Progenitor cell of endocrine pancreas (in vitro differentiated cells): ENCODE results near the gene CIC. TPM values are rescaled to one million over a fixed set of nuclear protein-coding genes. Genes with fewer than 3 reads are reported as not detected.

Source experiments
- DNase-seq: peaks from one replicate; pipeline ENCODE4 v3.0.0; 2021; ENCODE audit warnings: low spot score; ENCODE audit not compliant: unreplicated experiment
- H3K27ac Mint-ChIP-seq: 2 replicates; pipeline ENCODE4 v1.8.0; 2021; ENCODE audit warnings: mild to moderate bottlenecking, moderate library complexity, mixed read lengths
- H3K27me3 Mint-ChIP-seq: 2 replicates; pipeline ENCODE4 v1.8.0; 2021; ENCODE audit warnings: mixed read lengths
- H3K36me3 Mint-ChIP-seq: 2 replicates; pipeline ENCODE4 v1.8.0; 2022; ENCODE audit warnings: mixed read lengths; ENCODE audit not compliant: insufficient read depth
- H3K4me1 Mint-ChIP-seq: 2 replicates; pipeline ENCODE4 v1.8.0; 2021; ENCODE audit warnings: low read depth, mixed read lengths
- H3K4me3 Mint-ChIP-seq: 2 replicates; pipeline ENCODE4 v1.8.0; 2021; ENCODE audit warnings: low read depth, mild to moderate bottlenecking, moderate library complexity, mixed read lengths
- H3K9me3 Mint-ChIP-seq: 2 replicates; pipeline ENCODE4 v1.8.0; 2021; ENCODE audit warnings: low read depth, mixed read lengths
- total RNA-seq: library from RNA; stranded (reverse); gene quantifications from 2 replicates; pipeline ENCODE4 v1.2.1, GENCODE V29; 2021
- TF ChIP-seq, protein P1 (sequence below): fragments of 200-600 bp; sonication (generic); IDR thresholded peaks from one replicate; pipeline ENCODE4 v1.5.0; 2021; ENCODE audit warnings: antibody characterized with exemption, mild to moderate bottlenecking; ENCODE audit not compliant: unreplicated experiment

The CIC gene
- total RNA-seq, 1 donor from 2014 or later: 86.0 TPM

DNA sequence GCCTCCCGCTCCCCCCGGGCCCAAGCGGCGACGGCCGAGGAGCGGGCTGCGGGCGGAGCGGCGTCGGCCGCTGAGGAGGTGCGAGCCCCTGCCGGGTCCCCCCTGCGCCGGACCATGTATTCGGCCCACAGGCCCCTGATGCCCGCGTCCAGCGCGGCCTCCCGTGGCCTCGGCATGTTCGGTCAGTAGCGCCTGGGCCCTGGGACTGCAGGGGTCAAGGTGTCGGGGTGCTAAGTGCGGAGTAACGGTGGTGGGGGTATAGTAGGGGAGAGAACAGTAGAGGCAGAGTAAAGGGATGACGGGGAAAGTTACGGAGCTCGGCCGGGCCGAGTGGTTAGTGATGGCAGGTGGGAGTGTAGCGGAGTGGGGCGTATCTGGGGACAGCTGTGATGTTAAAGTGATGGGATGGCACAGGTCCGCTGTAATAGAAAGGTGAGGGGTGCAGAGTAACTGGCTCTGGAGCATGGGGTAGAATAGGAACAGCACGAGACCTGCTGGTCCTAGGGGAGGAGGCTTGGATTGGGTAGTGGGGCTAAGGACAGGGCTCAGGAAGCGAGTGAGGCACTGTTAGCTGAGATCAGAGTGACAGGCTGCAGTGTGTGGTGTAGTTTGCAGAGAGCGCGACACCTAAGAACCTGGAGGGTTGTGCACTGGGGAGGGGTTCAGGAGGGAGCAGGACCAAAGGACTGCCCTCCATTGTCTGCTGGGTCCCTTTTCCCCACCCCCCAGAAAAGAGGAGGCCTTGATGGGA lies 15.7 kb downstream of the CIC start:
- peak overlapping the region; percentile 95 for H3K4me3 Mint-ChIP-seq
- TF ChIP-seq, protein P1, sequence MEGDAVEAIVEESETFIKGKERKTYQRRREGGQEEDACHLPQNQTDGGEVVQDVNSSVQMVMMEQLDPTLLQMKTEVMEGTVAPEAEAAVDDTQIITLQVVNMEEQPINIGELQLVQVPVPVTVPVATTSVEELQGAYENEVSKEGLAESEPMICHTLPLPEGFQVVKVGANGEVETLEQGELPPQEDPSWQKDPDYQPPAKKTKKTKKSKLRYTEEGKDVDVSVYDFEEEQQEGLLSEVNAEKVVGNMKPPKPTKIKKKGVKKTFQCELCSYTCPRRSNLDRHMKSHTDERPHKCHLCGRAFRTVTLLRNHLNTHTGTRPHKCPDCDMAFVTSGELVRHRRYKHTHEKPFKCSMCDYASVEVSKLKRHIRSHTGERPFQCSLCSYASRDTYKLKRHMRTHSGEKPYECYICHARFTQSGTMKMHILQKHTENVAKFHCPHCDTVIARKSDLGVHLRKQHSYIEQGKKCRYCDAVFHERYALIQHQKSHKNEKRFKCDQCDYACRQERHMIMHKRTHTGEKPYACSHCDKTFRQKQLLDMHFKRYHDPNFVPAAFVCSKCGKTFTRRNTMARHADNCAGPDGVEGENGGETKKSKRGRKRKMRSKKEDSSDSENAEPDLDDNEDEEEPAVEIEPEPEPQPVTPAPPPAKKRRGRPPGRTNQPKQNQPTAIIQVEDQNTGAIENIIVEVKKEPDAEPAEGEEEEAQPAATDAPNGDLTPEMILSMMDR: no peak
- H3K27ac Mint-ChIP-seq: peak overlapping the region; percentile 94
- H3K9me3 Mint-ChIP-seq: no peaks in the 10 kb centered on the region
- H3K27me3 Mint-ChIP-seq: no peaks in the 10 kb centered on the region
- peaks cover 27% of the 10 kb centered on the region for H3K4me1 Mint-ChIP-seq
- no peak for DNase-seq
- peaks cover 1% of the 10 kb centered on the region for H3K36me3 Mint-ChIP-seq

DNA sequence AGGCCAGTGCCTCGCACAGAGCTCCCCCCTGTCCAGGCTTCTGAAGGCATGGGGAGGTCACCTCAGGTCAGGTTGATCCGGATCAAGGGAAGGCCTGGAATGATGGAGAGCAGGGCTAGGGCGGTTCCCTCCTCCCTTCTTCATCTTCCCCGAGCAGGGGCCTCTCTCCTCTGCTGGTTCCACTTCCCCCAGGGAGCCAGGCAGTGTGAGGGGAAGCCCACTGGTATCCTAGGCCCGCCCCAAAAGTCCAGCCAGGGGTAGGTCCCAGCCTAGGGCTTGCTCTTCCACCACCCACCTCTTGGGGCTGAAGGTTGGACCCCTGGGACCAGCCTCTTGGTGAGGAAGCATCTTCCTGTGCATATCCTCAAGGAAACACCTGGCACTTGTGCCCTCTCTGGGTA lies 16.5 kb downstream of the CIC start:
- no peak overlapping the region for H3K27ac Mint-ChIP-seq
- peaks cover 1% of the 10 kb centered on the region for H3K36me3 Mint-ChIP-seq
- H3K4me1 Mint-ChIP-seq: peaks cover 27% of the 10 kb centered on the region
- TF ChIP-seq, protein P1: no peak
- no peak for DNase-seq
- no peaks in the 10 kb centered on the region for H3K9me3 Mint-ChIP-seq
- no peaks in the 10 kb centered on the region for H3K27me3 Mint-ChIP-seq
- peak overlapping the region; percentile 95 for H3K4me3 Mint-ChIP-seq

DNA sequence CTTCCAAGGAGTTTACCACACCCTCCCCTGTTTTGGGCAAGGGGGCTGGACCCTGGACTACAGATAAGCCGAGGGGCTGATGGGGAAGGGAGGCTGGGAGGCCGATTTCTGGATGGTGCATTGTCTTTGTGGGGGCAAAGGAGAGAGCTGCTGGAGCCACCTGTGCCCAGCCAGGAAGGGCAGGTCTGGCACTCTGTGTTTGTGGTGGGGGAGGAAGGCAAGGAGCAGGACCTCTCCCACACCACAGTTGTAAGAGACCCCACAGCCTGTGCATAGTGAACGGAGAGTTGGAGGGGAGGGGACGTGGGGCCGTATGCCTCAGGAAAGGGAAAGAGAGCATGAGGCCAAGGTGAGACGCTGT lies 16.9 kb downstream of the CIC start:
- H3K36me3 Mint-ChIP-seq: peaks cover 1% of the 10 kb centered on the region
- peaks cover 27% of the 10 kb centered on the region for H3K4me1 Mint-ChIP-seq
- peak overlapping the region; percentile 95 for H3K4me3 Mint-ChIP-seq
- TF ChIP-seq, protein P1: no peak
- H3K9me3 Mint-ChIP-seq: no peaks in the 10 kb centered on the region
- H3K27ac Mint-ChIP-seq: peak overlapping the region; percentile 82
- DNase-seq: no peak
- no peaks in the 10 kb centered on the region for H3K27me3 Mint-ChIP-seq

DNA sequence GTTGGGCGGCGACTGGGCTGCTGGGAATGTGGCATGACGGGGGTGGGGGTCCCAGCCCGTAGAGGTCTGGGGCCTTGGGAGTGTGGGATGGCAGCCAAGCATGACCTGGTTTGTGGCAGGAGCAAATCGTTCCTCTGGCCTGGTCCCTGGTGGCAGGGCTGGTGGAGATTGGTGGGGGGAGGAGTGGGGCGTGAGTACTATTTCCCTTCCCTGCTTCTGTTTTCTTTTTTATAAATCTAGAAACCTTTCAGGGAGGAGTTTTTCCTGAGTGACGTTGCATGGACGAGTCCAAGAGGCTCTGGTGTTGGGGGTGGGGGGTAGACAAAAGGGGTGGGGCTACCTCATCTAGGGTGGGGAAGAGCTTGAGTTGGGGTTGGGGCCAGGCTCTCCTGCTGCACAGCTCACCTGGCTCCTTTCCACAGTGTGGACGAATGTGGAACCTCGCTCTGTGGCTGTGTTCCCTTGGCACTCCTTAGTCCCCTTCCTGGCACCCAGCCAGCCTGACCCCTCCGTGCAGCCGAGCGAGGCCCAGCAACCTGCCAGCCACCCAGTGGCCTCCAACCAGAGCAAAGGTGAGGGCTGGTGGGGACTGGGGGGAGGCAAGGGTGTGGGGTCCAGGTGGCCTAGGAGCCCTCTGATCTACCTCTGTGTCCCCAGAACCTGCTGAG lies 17.4 kb downstream of the CIC start:
- H3K9me3 Mint-ChIP-seq: no peaks in the 10 kb centered on the region
- TF ChIP-seq, protein P1: no peak
- no peak for DNase-seq
- no peak overlapping the region for H3K27ac Mint-ChIP-seq
- no peaks in the 10 kb centered on the region for H3K27me3 Mint-ChIP-seq
- no peak overlapping the region for H3K4me3 Mint-ChIP-seq
- peaks cover 4% of the 10 kb centered on the region for H3K36me3 Mint-ChIP-seq
- peaks cover 25% of the 10 kb centered on the region for H3K4me1 Mint-ChIP-seq

DNA sequence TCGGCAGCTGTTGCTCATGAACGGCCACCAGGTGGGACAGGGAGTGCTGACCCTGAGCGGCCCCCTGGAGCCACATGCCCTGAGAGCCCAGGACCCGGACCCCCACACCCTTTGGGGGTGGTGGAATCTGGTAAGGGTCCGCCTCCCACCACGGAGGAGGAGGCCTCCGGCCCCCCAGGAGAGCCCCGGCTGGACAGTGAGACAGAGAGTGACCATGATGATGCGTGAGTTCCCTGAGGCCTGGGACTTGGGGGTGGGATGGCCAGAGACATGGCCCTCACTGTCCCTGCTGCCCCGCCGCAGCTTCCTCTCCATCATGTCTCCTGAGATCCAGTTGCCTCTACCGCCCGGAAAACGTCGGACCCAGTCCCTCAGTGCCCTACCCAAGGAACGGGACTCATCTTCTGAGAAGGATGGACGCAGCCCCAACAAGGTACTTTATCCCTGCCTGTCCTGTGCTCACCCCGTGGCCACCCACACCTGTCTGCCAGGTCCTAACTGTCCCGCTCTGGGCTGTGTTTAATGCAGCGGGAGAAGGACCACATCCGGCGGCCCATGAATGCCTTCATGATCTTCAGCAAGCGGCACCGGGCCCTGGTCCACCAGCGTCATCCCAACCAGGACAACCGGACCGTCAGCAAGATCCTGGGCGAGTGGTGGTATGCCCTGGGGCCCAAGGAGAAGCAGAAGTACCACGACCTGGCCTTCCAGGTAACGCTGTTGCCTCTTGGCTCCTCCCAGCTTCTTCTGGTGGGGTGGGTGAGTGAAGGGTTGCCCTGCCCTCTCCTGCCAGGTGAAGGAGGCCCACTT lies 18.2 kb downstream of the CIC start:
- H3K27ac Mint-ChIP-seq: no peak overlapping the region
- peaks cover 18% of the 10 kb centered on the region for H3K4me1 Mint-ChIP-seq
- no peaks in the 10 kb centered on the region for H3K9me3 Mint-ChIP-seq
- TF ChIP-seq, protein P1: no peak
- peaks cover 7% of the 10 kb centered on the region for H3K36me3 Mint-ChIP-seq
- no peak for DNase-seq
- H3K4me3 Mint-ChIP-seq: no peak overlapping the region
- no peaks in the 10 kb centered on the region for H3K27me3 Mint-ChIP-seq
